PFSK-1 (cell line): Measurements from ENCODE around the gene LSP1.

ENCODE experiments used
- FOXP2 ChIP-seq: optimal IDR thresholded peaks from 2 replicates; pipeline ENCODE3; 2011; ENCODE audit warnings: borderline replicate concordance, control low read depth, inconsistent platforms; ENCODE audit not compliant: insufficient read depth; ENCODE audit errors: extremely low read length, extremely low read depth
- POLR2AphosphoS5 ChIP-seq: IDR thresholded peaks from 2 replicates; pipeline ENCODE4 v1.6.1; 2012; ENCODE audit warnings: low read depth, mild to moderate bottlenecking, control low read depth, low read length, moderate library complexity
- SIN3A ChIP-seq: IDR thresholded peaks from 2 replicates; pipeline ENCODE4 v1.6.1; 2012; ENCODE audit warnings: mild to moderate bottlenecking, low read length, moderate library complexity, borderline replicate concordance; ENCODE audit not compliant: insufficient read depth
- TAF1 ChIP-seq: IDR thresholded peaks from 2 replicates; pipeline ENCODE4 v1.6.1; 2012; ENCODE audit warnings: low read length, control low read depth, borderline replicate concordance; ENCODE audit not compliant: insufficient read depth
- TF ChIP-seq, protein P1 (sequence below), 2 experiments: IDR thresholded peaks; 2 replicates each; pipeline versions ENCODE4 v1.6.1 to v1.8.0; 2011 to 2012; ENCODE audit warnings: low read depth in 2 of 2, low read length in 2 of 2, control low read depth in 1 of 2, inconsistent platforms in 1 of 2, mild to moderate bottlenecking in 1 of 2, moderate library complexity in 1 of 2; ENCODE audit not compliant: insufficient read depth in 1 of 2

Gene LSP1

GRCh38 chr11:1923201-1923956 is 70.5 kb downstream of the LSP1 start:
- TF ChIP-seq FOXP2 (no peak), POLR2AphosphoS5 (no peak), SIN3A (no peak), TAF1 (no peak)
- TF ChIP-seq, protein P1, sequence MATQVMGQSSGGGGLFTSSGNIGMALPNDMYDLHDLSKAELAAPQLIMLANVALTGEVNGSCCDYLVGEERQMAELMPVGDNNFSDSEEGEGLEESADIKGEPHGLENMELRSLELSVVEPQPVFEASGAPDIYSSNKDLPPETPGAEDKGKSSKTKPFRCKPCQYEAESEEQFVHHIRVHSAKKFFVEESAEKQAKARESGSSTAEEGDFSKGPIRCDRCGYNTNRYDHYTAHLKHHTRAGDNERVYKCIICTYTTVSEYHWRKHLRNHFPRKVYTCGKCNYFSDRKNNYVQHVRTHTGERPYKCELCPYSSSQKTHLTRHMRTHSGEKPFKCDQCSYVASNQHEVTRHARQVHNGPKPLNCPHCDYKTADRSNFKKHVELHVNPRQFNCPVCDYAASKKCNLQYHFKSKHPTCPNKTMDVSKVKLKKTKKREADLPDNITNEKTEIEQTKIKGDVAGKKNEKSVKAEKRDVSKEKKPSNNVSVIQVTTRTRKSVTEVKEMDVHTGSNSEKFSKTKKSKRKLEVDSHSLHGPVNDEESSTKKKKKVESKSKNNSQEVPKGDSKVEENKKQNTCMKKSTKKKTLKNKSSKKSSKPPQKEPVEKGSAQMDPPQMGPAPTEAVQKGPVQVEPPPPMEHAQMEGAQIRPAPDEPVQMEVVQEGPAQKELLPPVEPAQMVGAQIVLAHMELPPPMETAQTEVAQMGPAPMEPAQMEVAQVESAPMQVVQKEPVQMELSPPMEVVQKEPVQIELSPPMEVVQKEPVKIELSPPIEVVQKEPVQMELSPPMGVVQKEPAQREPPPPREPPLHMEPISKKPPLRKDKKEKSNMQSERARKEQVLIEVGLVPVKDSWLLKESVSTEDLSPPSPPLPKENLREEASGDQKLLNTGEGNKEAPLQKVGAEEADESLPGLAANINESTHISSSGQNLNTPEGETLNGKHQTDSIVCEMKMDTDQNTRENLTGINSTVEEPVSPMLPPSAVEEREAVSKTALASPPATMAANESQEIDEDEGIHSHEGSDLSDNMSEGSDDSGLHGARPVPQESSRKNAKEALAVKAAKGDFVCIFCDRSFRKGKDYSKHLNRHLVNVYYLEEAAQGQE (IDR thresholded peaks at IDR 0.05; ENCODE audit: insufficient read depth in 1 of 2, low read depth in 2 of 2, low read length in 2 of 2) = no peak

- TF ChIP-seq, protein P1 (IDR thresholded peaks at IDR 0.05; ENCODE audit: insufficient read depth in 1 of 2, low read depth in 2 of 2, low read length in 2 of 2) = no peak
- TF ChIP-seq FOXP2 = no peak
- no peak for TF ChIP-seq SIN3A
- no peak for TF ChIP-seq TAF1
- no peak for TF ChIP-seq POLR2AphosphoS5
These were observed 71.3 kb downstream of the LSP1 start for GRCh38 chr11:1924181-1924580.

DNA sequence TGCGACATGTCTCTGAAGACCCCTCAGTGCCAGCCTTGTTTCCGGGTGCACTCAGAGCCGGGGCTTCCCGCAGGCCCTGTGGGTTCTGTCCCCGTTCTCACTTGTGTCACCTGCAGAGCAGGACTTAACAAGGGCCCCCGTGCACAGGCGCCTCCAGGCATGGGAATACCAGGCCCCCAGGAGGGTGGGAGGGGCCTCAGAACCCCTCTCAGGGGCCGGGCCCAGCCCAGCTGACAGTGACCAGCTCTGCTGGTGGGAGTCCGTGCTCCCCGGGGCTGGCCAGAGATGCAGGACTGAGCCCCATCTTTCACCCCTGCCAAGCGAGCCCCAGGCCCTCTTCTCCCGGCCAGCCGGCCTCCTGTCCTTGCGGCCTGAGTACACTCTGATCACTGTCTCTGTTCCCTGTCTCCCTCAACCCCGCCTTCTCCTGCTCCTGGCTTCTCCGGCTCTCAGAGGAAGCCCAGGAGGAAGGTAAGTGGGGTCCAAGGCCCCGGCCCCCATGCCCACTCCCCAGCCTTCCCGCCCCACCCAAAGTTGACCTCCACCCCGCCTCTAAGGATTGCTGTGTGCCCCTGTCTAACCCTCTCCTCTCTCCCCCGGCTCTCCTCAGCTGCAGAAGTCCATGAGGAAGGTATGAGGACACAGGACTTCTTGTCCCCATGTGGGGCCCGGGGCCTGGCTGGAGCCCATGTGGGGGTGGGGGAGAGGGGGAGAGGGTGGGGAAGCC is 71.9 kb downstream of the LSP1 start:
- TF ChIP-seq POLR2AphosphoS5 (no peak), SIN3A (no peak), TAF1 (no peak), FOXP2 (no peak)
- TF ChIP-seq, protein P1 (IDR thresholded peaks at IDR 0.05; ENCODE audit: insufficient read depth in 1 of 2, low read depth in 2 of 2, low read length in 2 of 2) = no peak

DNA sequence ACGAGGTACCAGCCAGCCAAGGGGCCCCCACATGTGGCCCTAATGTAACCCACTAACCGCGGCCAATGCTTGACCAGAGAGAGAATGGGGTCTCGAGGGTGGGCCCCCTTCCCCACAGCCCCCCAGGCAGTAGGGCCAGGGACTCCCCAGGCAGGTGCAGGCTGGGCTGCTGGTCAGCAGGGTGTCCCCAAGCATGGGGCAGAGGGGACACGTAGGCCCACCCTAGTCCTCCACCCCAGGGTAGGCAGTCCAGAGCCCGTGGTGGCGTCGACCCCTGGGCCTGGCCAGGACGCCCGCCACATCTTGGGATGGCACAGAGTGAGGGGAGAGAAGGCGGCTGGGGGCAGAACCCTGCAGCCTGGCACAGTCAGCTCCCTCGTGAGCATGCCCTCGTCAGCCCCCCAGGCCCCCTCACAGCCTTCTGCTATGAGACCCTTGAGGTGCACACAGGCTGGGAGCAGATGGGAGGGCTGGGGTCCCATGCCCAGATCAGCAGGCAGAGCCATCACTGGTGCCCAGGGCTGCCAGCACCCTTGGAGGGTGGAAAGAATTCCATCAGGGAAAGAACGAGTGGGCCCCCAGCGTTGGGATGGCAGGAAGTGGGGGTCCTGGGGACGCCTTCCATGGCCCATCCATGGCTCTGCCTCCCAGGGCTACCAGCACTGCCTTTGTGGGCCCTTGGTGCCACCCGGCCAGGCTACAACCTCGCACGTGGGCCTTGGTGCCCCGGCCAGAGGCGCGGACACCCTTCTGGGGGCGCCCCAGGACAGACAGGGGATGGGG is 72.7 kb downstream of the LSP1 start:
- TF ChIP-seq, protein P1 (IDR thresholded peaks at IDR 0.05; ENCODE audit: insufficient read depth in 1 of 2, low read depth in 2 of 2, low read length in 2 of 2) = no peak
- TF ChIP-seq POLR2AphosphoS5 (no peak), FOXP2 (no peak), SIN3A (no peak), TAF1 (no peak)
